Superior temporal gyrus (tissue), 1 donor: Measurements from ENCODE around the gene KAT6B.
A peak's percentile ranks its signal among the peaks of the same experiment; 100 is the strongest.

Experiments used
- DNase-seq: peaks from one replicate; pipeline ENCODE4 v3.0.0-alpha.2; 2016; ENCODE audit errors: extremely low spot score

Gene KAT6B

GRCh38 chr10:74921744-74922143, 95.3 kb downstream of the KAT6B start:
- DNase-seq: no peak

- DNase-seq: no peak
Observed at GRCh38 chr10:74922921-74923320, 96.5 kb downstream of the KAT6B start.

- DNase-seq: no peak
Observed at GRCh38 chr10:74923556-74923955, 97.2 kb downstream of the KAT6B start.

- no peak for DNase-seq
Observed at GRCh38 chr10:74924251-74924963, 98.0 kb downstream of the KAT6B start.

GRCh38 chr10:74925291-74925690, 98.9 kb downstream of the KAT6B start:
- DNase-seq: no peak

GRCh38 chr10:74925708-74926107, 99.3 kb downstream of the KAT6B start:
- DNase-seq: no peak

- DNase-seq: peak; percentile 70
Observed at GRCh38 chr10:74926791-74927585, 100.6 kb downstream of the KAT6B start.

GRCh38 chr10:74927701-74928100, 101.3 kb downstream of the KAT6B start:
- DNase-seq: no peak

- no peak for DNase-seq
Observed at GRCh38 chr10:74928742-74929191, 102.4 kb downstream of the KAT6B start.

GRCh38 chr10:74929197-74929596, 102.8 kb downstream of the KAT6B start:
- DNase-seq: no peak

GRCh38 chr10:74930965-74931364, 104.6 kb downstream of the KAT6B start:
- DNase-seq: peak; percentile 58

- peak; percentile 81 for DNase-seq
Observed at GRCh38 chr10:74932648-74933047, 106.2 kb downstream of the KAT6B start.

- DNase-seq: no peak
Observed at GRCh38 chr10:74934100-74934812, 107.9 kb downstream of the KAT6B start.

GRCh38 chr10:74936577-74937265, 110.3 kb downstream of the KAT6B start:
- no peak for DNase-seq

- no peak for DNase-seq
Observed at GRCh38 chr10:74937266-74937856, 111.0 kb downstream of the KAT6B start.

GRCh38 chr10:74944205-74944604, 117.8 kb downstream of the KAT6B start:
- no peak for DNase-seq

GRCh38 chr10:74947781-74948401, 121.5 kb downstream of the KAT6B start:
- DNase-seq: no peak

- DNase-seq: no peak
Observed at GRCh38 chr10:74949034-74949832, 122.8 kb downstream of the KAT6B start.

GRCh38 chr10:74949843-74950765, 123.7 kb downstream of the KAT6B start:
- DNase-seq: no peak
